Smooth muscle cell of trachea (primary cell): ENCODE measurements around the gene DEFB127. TPM values are rescaled to one million over a fixed set of nuclear protein-coding genes. Genes with fewer than 3 reads are reported as not detected.

Experiments used
- total RNA-seq: library from RNA; depleted of rRNA; stranded (reverse); fragments of >200 nt; gene quantifications from 2 replicates; pipeline ENCODE4 v1.2.1, GENCODE V29; 2014

DEFB127 gene
- total RNA-seq, result not detected in 2 replicates

GRCh38 chr20:157154-157553 lies at the start of gene DEFB127:
TSS of gene DEFB127 (plus strand) at chr20:157454. CDS start at chr20:157545, 91 bp downstream.

GRCh38 chr20:142290-142689 lies 15.0 kb upstream of the DEFB127 start, which contains the start of gene DEFB126:
TSS of gene DEFB126 (plus strand) at chr20:142590. CDS start at chr20:142629, 39 bp downstream.

GRCh38 chr20:189611-190010 lies 32.4 kb downstream of the DEFB127 start, which contains the start of gene DEFB128:
TSS of gene DEFB128 (minus strand) at chr20:189711. CDS start at chr20:189623, 88 bp downstream.

Other genes with a start within 250 kb of the DEFB127 start
- gene DEFB125, start 69.8 kb upstream of the DEFB127 start, total RNA-seq, result not detected in 2 replicates
- gene DEFB126, start 14.9 kb upstream of the DEFB127 start, total RNA-seq, result not detected in 2 replicates
- gene DEFB128, start 32.3 kb downstream of the DEFB127 start, total RNA-seq, result not detected in 2 replicates
- gene DEFB129, start 69.8 kb downstream of the DEFB127 start, total RNA-seq, result not detected in 2 replicates
- not detected in 2 replicates for gene DEFB132, start 100.3 kb downstream of the DEFB127 start, total RNA-seq
- gene C20orf96, start 133.3 kb downstream of the DEFB127 start, total RNA-seq, result 3.0 and 7.9 TPM in 2 replicates
- gene ZCCHC3, start 140.1 kb downstream of the DEFB127 start, total RNA-seq, result 10.3 and 13.2 TPM in 2 replicates
- 9.5 and 10.9 TPM in 2 replicates for gene SOX12, start 168.1 kb downstream of the DEFB127 start, total RNA-seq
- gene NRSN2, start 189.7 kb downstream of the DEFB127 start, total RNA-seq, result 62.2 and 67.9 TPM in 2 replicates
- 36.7 and 91.3 TPM in 2 replicates for gene TRIB3, start 223.3 kb downstream of the DEFB127 start, total RNA-seq